CD4-positive, alpha-beta T cell treated with Interleukin-1 beta for 1 hour (primary cell): ENCODE data around the gene FAM161B.
"Not testable (repeated sequence)": the region's sequence is repeated elsewhere in the genome, so short reads cannot be mapped to it uniquely, and the experiment has no call there.

Experiments used
- DNase-seq, 2 donors: peaks; one replicate each; pipeline ENCODE4 v3.0.0-alpha.2; 2020 to 2022

The FAM161B gene

GRCh38 chr14:73943083-73943482 is 6.8 kb downstream of the FAM161B start:
- peak in 1 of 2 donors; percentile 36 for DNase-seq

GRCh38 chr14:73942180-73942579 is 7.7 kb downstream of the FAM161B start:
- no peak for DNase-seq

GRCh38 chr14:73937012-73937411 is 12.9 kb downstream of the FAM161B start:
- DNase-seq: no peak

GRCh38 chr14:73936548-73936947 is 13.3 kb downstream of the FAM161B start:
- DNase-seq: no peak

- no peak for DNase-seq
These were observed 14.2 kb downstream of the FAM161B start for GRCh38 chr14:73935666-73936065.

- no peak for DNase-seq
These were observed 25.6 kb downstream of the FAM161B start for GRCh38 chr14:73924337-73924736.

- not testable (repeated sequence) for DNase-seq
These were observed 30.4 kb downstream of the FAM161B start for GRCh38 chr14:73919457-73919856.

GRCh38 chr14:73916324-73916723 is 33.6 kb downstream of the FAM161B start:
- DNase-seq: no peak

- DNase-seq: no peak
These were observed 36.6 kb downstream of the FAM161B start for GRCh38 chr14:73913256-73913655.

GRCh38 chr14:73909681-73910080 is 40.2 kb downstream of the FAM161B start:
- no peak for DNase-seq

GRCh38 chr14:73903028-73903427 is 46.9 kb downstream of the FAM161B start:
- no peak for DNase-seq

GRCh38 chr14:73896521-73896920 is 53.4 kb downstream of the FAM161B start:
- no peak for DNase-seq

GRCh38 chr14:73895939-73896338 is 54.0 kb downstream of the FAM161B start:
- no peak for DNase-seq

- not testable (repeated sequence) for DNase-seq
These were observed 55.7 kb downstream of the FAM161B start for GRCh38 chr14:73894180-73894687.

- no peak for DNase-seq
These were observed 60.5 kb downstream of the FAM161B start for GRCh38 chr14:73889376-73889775.

GRCh38 chr14:73888971-73889370 is 60.9 kb downstream of the FAM161B start:
- DNase-seq: no peak

- DNase-seq: no peak
These were observed 61.5 kb downstream of the FAM161B start for GRCh38 chr14:73888460-73888725.

- peak in 1 of 2 donors; percentile 15 for DNase-seq
These were observed 62.0 kb downstream of the FAM161B start for GRCh38 chr14:73887694-73888459.

GRCh38 chr14:73887318-73887616 is 62.6 kb downstream of the FAM161B start:
- DNase-seq: no peak

- peak; percentile 90 to 94 for DNase-seq
These were observed 63.2 kb downstream of the FAM161B start, which contains the start of gene ZNF410 for GRCh38 chr14:73886449-73887317. Gene ZNF410, plus strand, starts transcription at chr14:73886859. Its CDS starts 5,317 bp downstream, at chr14:73892176.

- DNase-seq: no peak
These were observed 65.3 kb downstream of the FAM161B start for GRCh38 chr14:73884438-73885190.
